Cardiac muscle cell (in vitro differentiated cells and primary cell): ENCODE results near the gene RIPK3. TPM values are rescaled to one million over a fixed set of nuclear protein-coding genes. Genes with fewer than 3 reads are reported as not detected.
A peak's percentile ranks its signal among the peaks of the same experiment; 100 is the strongest.

Source experiments
- DNase-seq, 2 donors: peaks; one replicate each; pipeline versions ENCODE4 v3.0.0 to v3.0.0-alpha.2; 2010 to 2017; ENCODE audit warnings: low read depth in 1 of 2, low spot score in 1 of 2
- H3K27ac ChIP-seq: fragments of 200-600 bp; sonication (generic); 2 replicates; pipeline ENCODE4 v1.5.1; 2016
- H3K27me3 ChIP-seq: fragments of 200-600 bp; sonication (generic); 2 replicates; pipeline ENCODE4 v1.6.0; 2016; ENCODE audit warnings: control low read depth
- H3K36me3 ChIP-seq: fragments of 200-600 bp; sonication (generic); 2 replicates; pipeline ENCODE4 v1.5.1; 2016; ENCODE audit warnings: control low read depth
- H3K4me1 ChIP-seq: fragments of 200-600 bp; sonication (generic); 2 replicates; pipeline ENCODE4 v1.8.1; 2017; ENCODE audit warnings: low read depth, mild to moderate bottlenecking, mixed run types
- H3K4me3 ChIP-seq: fragments of 200-600 bp; sonication (generic); 2 replicates; pipeline ENCODE4 v1.5.1; 2016; ENCODE audit warnings: mild to moderate bottlenecking
- H3K9me3 ChIP-seq: fragments of 200-600 bp; sonication (generic); 2 replicates; pipeline ENCODE4 v1.5.1; 2017; ENCODE audit warnings: low read depth, mild to moderate bottlenecking, control low read depth
- polyA plus RNA-seq: library from polyadenylated mRNA; unstranded; fragments of >200 nt; fragmentation: Nextera tagmentation; extraction: Ambion mirVana; gene quantifications from 2 replicates; pipeline ENCODE4 v1.2.1, GENCODE V29; 2016
- total RNA-seq: library from RNA; depleted of rRNA; stranded (reverse); fragments of >200 nt; gene quantifications from 2 replicates; pipeline ENCODE4 v1.2.3, GENCODE V29; 2016
- TF ChIP-seq, protein P1 (sequence below): IDR thresholded peaks from 2 replicates; pipeline ENCODE4 v1.5.1; 2012; ENCODE audit warnings: low read depth, mild to moderate bottlenecking, low read length

The RIPK3 gene
- total and polyA plus RNA-seq, 2 experiments from 2014 or later, result 0.24 TPM; not detected in 1

- H3K27ac ChIP-seq, result peak overlapping the region; percentile 85
- H3K9me3 ChIP-seq, result no peaks in the 10 kb centered on the region
- peak; percentile 74 to 83 for DNase-seq
- peaks cover 5% of the 10 kb centered on the region for H3K4me1 ChIP-seq
- TF ChIP-seq, protein P1, sequence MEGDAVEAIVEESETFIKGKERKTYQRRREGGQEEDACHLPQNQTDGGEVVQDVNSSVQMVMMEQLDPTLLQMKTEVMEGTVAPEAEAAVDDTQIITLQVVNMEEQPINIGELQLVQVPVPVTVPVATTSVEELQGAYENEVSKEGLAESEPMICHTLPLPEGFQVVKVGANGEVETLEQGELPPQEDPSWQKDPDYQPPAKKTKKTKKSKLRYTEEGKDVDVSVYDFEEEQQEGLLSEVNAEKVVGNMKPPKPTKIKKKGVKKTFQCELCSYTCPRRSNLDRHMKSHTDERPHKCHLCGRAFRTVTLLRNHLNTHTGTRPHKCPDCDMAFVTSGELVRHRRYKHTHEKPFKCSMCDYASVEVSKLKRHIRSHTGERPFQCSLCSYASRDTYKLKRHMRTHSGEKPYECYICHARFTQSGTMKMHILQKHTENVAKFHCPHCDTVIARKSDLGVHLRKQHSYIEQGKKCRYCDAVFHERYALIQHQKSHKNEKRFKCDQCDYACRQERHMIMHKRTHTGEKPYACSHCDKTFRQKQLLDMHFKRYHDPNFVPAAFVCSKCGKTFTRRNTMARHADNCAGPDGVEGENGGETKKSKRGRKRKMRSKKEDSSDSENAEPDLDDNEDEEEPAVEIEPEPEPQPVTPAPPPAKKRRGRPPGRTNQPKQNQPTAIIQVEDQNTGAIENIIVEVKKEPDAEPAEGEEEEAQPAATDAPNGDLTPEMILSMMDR, result no peak
- peak overlapping the region; percentile 79 for H3K4me3 ChIP-seq
- H3K27me3 ChIP-seq, result no peaks in the 10 kb centered on the region
- H3K36me3 ChIP-seq, result peaks cover 10% of the 10 kb centered on the region
These were observed 28.9 kb upstream of the RIPK3 start for GRCh38 chr14:24368562-24369252.

DNA sequence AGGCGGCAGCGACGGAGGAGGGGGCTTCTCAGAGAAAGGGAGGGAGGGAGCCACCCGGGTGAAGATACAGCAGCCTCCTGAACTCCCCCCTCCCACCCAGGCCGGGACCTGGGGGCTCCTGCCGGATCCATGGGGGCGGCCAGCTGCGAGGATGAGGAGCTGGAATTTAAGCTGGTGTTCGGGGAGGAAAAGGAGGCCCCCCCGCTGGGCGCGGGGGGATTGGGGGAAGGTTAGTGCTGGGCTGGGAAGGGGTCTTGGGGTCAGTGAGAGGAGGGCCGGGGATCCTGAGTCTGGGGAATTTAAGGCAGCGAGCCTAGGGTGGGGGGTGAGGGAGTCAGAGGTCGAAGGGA lies 28.4 kb upstream of the RIPK3 start:
- Histone ChIP-seq H3K4me3 (peak overlapping the region; percentile 79), H3K9me3 (no peaks in the 10 kb centered on the region), H3K27ac (peak overlapping the region; percentile 85), H3K4me1 (peaks cover 5% of the 10 kb centered on the region), H3K36me3 (peaks cover 5% of the 10 kb centered on the region), H3K27me3 (peaks cover 2% of the 10 kb centered on the region)
- no peak for DNase-seq
- TF ChIP-seq, protein P1, result no peak

- Histone ChIP-seq H3K4me3 (peak within 1 kb of the TSS; percentile 79), H3K9me3 (no peaks in the 10 kb centered on the region), H3K36me3 (no peaks in the 10 kb centered on the region), H3K27ac (peak within 1 kb of the TSS; percentile 85), H3K4me1 (peaks cover 5% of the 10 kb centered on the region), H3K27me3 (peaks cover 8% of the 10 kb centered on the region)
- TF ChIP-seq, protein P1, result no peak
- peak; percentile 93 to 98 for DNase-seq
These were observed 27.9 kb upstream of the RIPK3 start, which contains the start of gene NFATC4 for GRCh38 chr14:24367514-24368211. TSS of gene NFATC4 (plus strand) at chr14:24368184. CDS start at chr14:24368341, 157 bp downstream.

- TF ChIP-seq, protein P1, result no peak
- no peaks in the 10 kb centered on the region for H3K36me3 ChIP-seq
- peaks cover 5% of the 10 kb centered on the region for H3K4me1 ChIP-seq
- peak; percentile 96 to 99 for DNase-seq
- H3K9me3 ChIP-seq, result no peaks in the 10 kb centered on the region
- peak overlapping the region; percentile 85 for H3K27ac ChIP-seq
- H3K4me3 ChIP-seq, result peak overlapping the region; percentile 79
- H3K27me3 ChIP-seq, result peaks cover 15% of the 10 kb centered on the region
These were observed 27.1 kb upstream of the RIPK3 start for GRCh38 chr14:24366721-24367513.

DNA sequence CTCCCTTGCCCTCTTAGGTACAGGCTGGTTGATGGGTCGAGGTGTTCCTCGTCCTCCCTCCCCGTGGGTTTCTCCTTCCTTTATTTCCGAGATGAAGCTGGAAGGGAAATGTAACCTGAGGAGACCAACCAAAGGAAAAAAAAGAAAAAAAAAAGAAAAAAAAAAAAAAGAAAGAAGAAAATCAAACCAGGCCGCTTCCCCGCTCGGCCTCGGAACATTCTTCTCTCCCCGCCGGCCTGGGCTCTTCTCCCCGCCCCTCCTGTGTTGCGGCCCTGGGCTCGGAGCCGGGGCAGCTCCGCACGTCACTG lies 26.6 kb upstream of the RIPK3 start:
- TF ChIP-seq, protein P1, result no peak
- Histone ChIP-seq H3K27me3 (peaks cover 21% of the 10 kb centered on the region), H3K27ac (peak overlapping the region; percentile 85), H3K4me3 (peak overlapping the region; percentile 79), H3K4me1 (peaks cover 5% of the 10 kb centered on the region), H3K36me3 (no peaks in the 10 kb centered on the region), H3K9me3 (no peaks in the 10 kb centered on the region)
- DNase-seq, result no peak
